ENCODE results near the gene GPC6. TPM values are rescaled to one million over a fixed set of nuclear protein-coding genes. Genes with fewer than 3 reads are reported as not detected.

The GPC6 gene
- total RNA-seq, 1 donor from 2014 or later = not detected

- no peak overlapping the region for H3K27ac Mint-ChIP-seq
- no peak overlapping the region for H3K4me3 Mint-ChIP-seq
- intact Hi-C loops (cut with micrococcal nuclease) = loop anchor here (5.0 to 10.0 kb wide), 2 partner anchors 177 to 890 kb away; partner anchors contain the start of gene ABCC4
- peaks cover 16% of the 10 kb centered on the region for H3K4me1 Mint-ChIP-seq
- no peaks in the 10 kb centered on the region for H3K27me3 Mint-ChIP-seq
- H3K36me3 Mint-ChIP-seq (ENCODE audit: low read depth) = peaks cover 9% of the 10 kb centered on the region
- H3K9me3 Mint-ChIP-seq = peaks cover 11% of the 10 kb centered on the region
- DNase-seq = no peak
Measured at GRCh38 chr13:94414708-94415107, 1188.1 kb downstream of the GPC6 start.

- Mint-ChIP-seq H3K27me3 (no peaks in the 10 kb centered on the region), H3K4me3 (no peak overlapping the region), H3K27ac (no peak overlapping the region), H3K36me3 (ENCODE audit: low read depth) (peaks cover 15% of the 10 kb centered on the region), H3K4me1 (peaks cover 22% of the 10 kb centered on the region), H3K9me3 (peaks cover 16% of the 10 kb centered on the region)
- no peak for DNase-seq
- intact Hi-C loops (cut with micrococcal nuclease) = loop anchor here (5.0 to 10.0 kb wide), 2 partner anchors 178 to 889 kb away; partner anchors contain the start of gene ABCC4
Measured at GRCh38 chr13:94415500-94416237, 1189.1 kb downstream of the GPC6 start.

- Mint-ChIP-seq H3K27me3 (no peaks in the 10 kb centered on the region), H3K36me3 (ENCODE audit: low read depth) (peaks cover 19% of the 10 kb centered on the region), H3K4me1 (peaks cover 21% of the 10 kb centered on the region), H3K27ac (peak overlapping the region; percentile 39), H3K9me3 (peaks cover 19% of the 10 kb centered on the region), H3K4me3 (no peak overlapping the region)
- intact Hi-C loops (cut with micrococcal nuclease) = loop anchor here (5.0 to 10.0 kb wide), 2 partner anchors 179 to 888 kb away; partner anchors contain the start of gene ABCC4
- no peak for DNase-seq
Measured at GRCh38 chr13:94416454-94417080, 1190.0 kb downstream of the GPC6 start.

- H3K4me1 Mint-ChIP-seq = peaks cover 20% of the 10 kb centered on the region
- peaks cover 19% of the 10 kb centered on the region for H3K36me3 Mint-ChIP-seq (ENCODE audit: low read depth)
- H3K27me3 Mint-ChIP-seq = no peaks in the 10 kb centered on the region
- H3K9me3 Mint-ChIP-seq = peaks cover 20% of the 10 kb centered on the region
- intact Hi-C loops (cut with micrococcal nuclease) = loop anchor here (5.0 to 10.0 kb wide), 2 partner anchors 180 to 888 kb away; partner anchors contain the start of gene ABCC4
- H3K4me3 Mint-ChIP-seq = no peak overlapping the region
- no peak for DNase-seq
- no peak overlapping the region for H3K27ac Mint-ChIP-seq
Measured at GRCh38 chr13:94417294-94417693, 1190.7 kb downstream of the GPC6 start.

GRCh38 chr13:94419304-94419924, 1192.8 kb downstream of the GPC6 start:
- H3K4me1 Mint-ChIP-seq = peaks cover 22% of the 10 kb centered on the region
- peak overlapping the region; percentile 63 for H3K4me3 Mint-ChIP-seq
- peak overlapping the region; percentile 86 for H3K27ac Mint-ChIP-seq
- peak; percentile 61 for DNase-seq
- peaks cover 20% of the 10 kb centered on the region for H3K36me3 Mint-ChIP-seq (ENCODE audit: low read depth)
- no peaks in the 10 kb centered on the region for H3K27me3 Mint-ChIP-seq
- H3K9me3 Mint-ChIP-seq = peaks cover 23% of the 10 kb centered on the region
- intact Hi-C loops (cut with micrococcal nuclease) = loop anchor here (1.0 to 10.0 kb wide), 8 partner anchors 13 to 885 kb away; partner anchors contain the start of genes ABCC4 and TGDS

GRCh38 chr13:94419925-94420305, 1193.3 kb downstream of the GPC6 start:
- no peak for DNase-seq
- H3K36me3 Mint-ChIP-seq (ENCODE audit: low read depth) = peaks cover 20% of the 10 kb centered on the region
- peak overlapping the region; percentile 64 for H3K27ac Mint-ChIP-seq
- H3K9me3 Mint-ChIP-seq = peaks cover 23% of the 10 kb centered on the region
- H3K27me3 Mint-ChIP-seq = no peaks in the 10 kb centered on the region
- intact Hi-C loops (cut with micrococcal nuclease) = loop anchor here (1.0 to 10.0 kb wide), 8 partner anchors 13 to 885 kb away; partner anchors contain the start of genes ABCC4 and TGDS
- peaks cover 22% of the 10 kb centered on the region for H3K4me1 Mint-ChIP-seq
- H3K4me3 Mint-ChIP-seq = no peak overlapping the region

- intact Hi-C loops (cut with micrococcal nuclease) = no loop called here
Measured at GRCh38 chr13:94427313-94427953, 1200.8 kb downstream of the GPC6 start.

GRCh38 chr13:94431574-94431973, 1205.0 kb downstream of the GPC6 start:
- Mint-ChIP-seq H3K36me3 (ENCODE audit: low read depth) (no peaks in the 10 kb centered on the region), H3K27ac (no peak overlapping the region), H3K27me3 (peaks cover 2% of the 10 kb centered on the region), H3K9me3 (no peaks in the 10 kb centered on the region), H3K4me1 (peaks cover 9% of the 10 kb centered on the region), H3K4me3 (no peak overlapping the region)
- DNase-seq = no peak
- intact Hi-C loops (cut with micrococcal nuclease) = loop anchor here (10.0 kb wide), 3 partner anchors 273 to 973 kb away; no protein-coding TSS in a partner anchor

More at GRCh38 chr13:94427313-94427953, 1200.8 kb downstream of the GPC6 start:
- H3K4me3 Mint-ChIP-seq = no peak overlapping the region
- peaks cover 5% of the 10 kb centered on the region for H3K4me1 Mint-ChIP-seq
- no peaks in the 10 kb centered on the region for H3K27me3 Mint-ChIP-seq
- no peak overlapping the region for H3K27ac Mint-ChIP-seq
- H3K36me3 Mint-ChIP-seq (ENCODE audit: low read depth) = peaks cover 2% of the 10 kb centered on the region
- H3K9me3 Mint-ChIP-seq = peaks cover 3% of the 10 kb centered on the region
- DNase-seq = no peak

GRCh38 chr13:94431987-94432386, 1205.4 kb downstream of the GPC6 start:
- H3K4me1 Mint-ChIP-seq = peaks cover 9% of the 10 kb centered on the region
- peak; percentile 62 for DNase-seq
- H3K9me3 Mint-ChIP-seq = no peaks in the 10 kb centered on the region
- no peak overlapping the region for H3K4me3 Mint-ChIP-seq
- no peaks in the 10 kb centered on the region for H3K36me3 Mint-ChIP-seq (ENCODE audit: low read depth)
- peak overlapping the region; percentile 1 for H3K27ac Mint-ChIP-seq
- intact Hi-C loops (cut with micrococcal nuclease) = loop anchor here (2.0 to 10.0 kb wide), 4 partner anchors 13 to 973 kb away; no protein-coding TSS in a partner anchor
- peaks cover 2% of the 10 kb centered on the region for H3K27me3 Mint-ChIP-seq

GRCh38 chr13:94433055-94433961, 1206.7 kb downstream of the GPC6 start:
- Mint-ChIP-seq H3K27me3 (peaks cover 2% of the 10 kb centered on the region), H3K27ac (no peak overlapping the region), H3K36me3 (ENCODE audit: low read depth) (no peaks in the 10 kb centered on the region), H3K9me3 (no peaks in the 10 kb centered on the region), H3K4me1 (peaks cover 9% of the 10 kb centered on the region), H3K4me3 (no peak overlapping the region)
- no peak for DNase-seq
- intact Hi-C loops (cut with micrococcal nuclease) = loop anchor here (2.0 to 10.0 kb wide), 4 partner anchors 15 to 971 kb away; no protein-coding TSS in a partner anchor

- intact Hi-C loops (cut with micrococcal nuclease) = loop anchor here (1.0 to 10.0 kb wide), 5 partner anchors 112 to 969 kb away; no protein-coding TSS in a partner anchor
- peak; percentile 63 for DNase-seq
- Mint-ChIP-seq H3K4me3 (no peak overlapping the region), H3K27me3 (peaks cover 6% of the 10 kb centered on the region), H3K9me3 (no peaks in the 10 kb centered on the region), H3K36me3 (ENCODE audit: low read depth) (no peaks in the 10 kb centered on the region), H3K4me1 (peaks cover 9% of the 10 kb centered on the region), H3K27ac (no peak overlapping the region)
Measured at GRCh38 chr13:94435604-94436226, 1209.1 kb downstream of the GPC6 start.

- H3K36me3 Mint-ChIP-seq (ENCODE audit: low read depth) = no peaks in the 10 kb centered on the region
- H3K9me3 Mint-ChIP-seq = no peaks in the 10 kb centered on the region
- no peak for DNase-seq
- no peaks in the 10 kb centered on the region for H3K4me1 Mint-ChIP-seq
- H3K27me3 Mint-ChIP-seq = no peaks in the 10 kb centered on the region
- intact Hi-C loops (cut with micrococcal nuclease) = no loop called here
- H3K4me3 Mint-ChIP-seq = no peak overlapping the region
- no peak overlapping the region for H3K27ac Mint-ChIP-seq
Measured at GRCh38 chr13:94444826-94445225, 1218.2 kb downstream of the GPC6 start.

Data from activated CD4-positive, alpha-beta T cell treated with anti-CD3 and anti-CD28 coated beads, Interleukin-2, amount 10 ng/mL, durations not matched to agents 24 days and 14 days (primary cell).